ENCODE measurements around the gene LOXHD1. TPM values are rescaled to one million over a fixed set of nuclear protein-coding genes. Genes with fewer than 3 reads are reported as not detected.

Gene LOXHD1
- total and polyA plus RNA-seq, 3 donors from 2014 or later, result 11.3 to 59.4 (median 29.6) TPM

- no peak overlapping the region for H3K4me3 ChIP-seq
- H3K27me3 ChIP-seq, result no peaks in the 10 kb centered on the region
- no peaks in the 10 kb centered on the region for H3K36me3 ChIP-seq (ENCODE audit: low read depth, missing control alignments)
- no peaks in the 10 kb centered on the region for H3K9me3 ChIP-seq
- no peak for TF ChIP-seq CTCF (IDR thresholded peaks at IDR 0.05)
- TF ChIP-seq POLR2A (IDR thresholded peaks at IDR 0.05), result no peak
- no peak for DNase-seq
- no peak overlapping the region for H3K27ac ChIP-seq
- WGBS, 2 donors, result 83 to 91% methylated on average over 3 of the region's 3 CpGs
- H3K4me1 ChIP-seq, result no peaks in the 10 kb centered on the region
- intact Hi-C loops (cut with DNase I; ENCODE audit: low total_unique reads), result no loop called here
These were observed 228.7 kb downstream of the LOXHD1 start for GRCh38 chr18:46428368-46428767.

GRCh38 chr18:46427216-46427995 is 229.6 kb downstream of the LOXHD1 start:
- no peak for DNase-seq
- no peaks in the 10 kb centered on the region for H3K27me3 ChIP-seq
- no peaks in the 10 kb centered on the region for H3K4me1 ChIP-seq
- TF ChIP-seq CTCF (IDR thresholded peaks at IDR 0.05) (no peak), POLR2A (IDR thresholded peaks at IDR 0.05) (no peak)
- no peak overlapping the region for H3K4me3 ChIP-seq
- 82 to 89% methylated on average over 16 of the region's 16 CpGs for WGBS, 2 donors
- no peaks in the 10 kb centered on the region for H3K36me3 ChIP-seq (ENCODE audit: low read depth, missing control alignments)
- intact Hi-C loops (cut with DNase I; ENCODE audit: low total_unique reads), result no loop called here
- no peak overlapping the region for H3K27ac ChIP-seq
- no peaks in the 10 kb centered on the region for H3K9me3 ChIP-seq

Other genes starting within 250 kb of the LOXHD1 start
- 1 to 10 TPM; 1.3 to 1.6 TPM for gene ST8SIA5, start 99.8 kb upstream of the LOXHD1 start, total RNA-seq
- gene ST8SIA5, start 99.8 kb upstream of the LOXHD1 start, polyA plus RNA-seq (ENCODE audit: insufficient read depth, low read depth, low replicate concordance), result 2.1 TPM

Measured in testis (tissue), 3 donors.